GM12878 (cell line): Measurements from ENCODE around the gene OSMR. TPM values are rescaled to one million over a fixed set of nuclear protein-coding genes. Genes with fewer than 3 reads are reported as not detected.

Experiments
- ATAC-seq: fragments of 200-7000 bp; cut with Tn5 transposase; 3 replicates; pipeline ENCODE4 v1.9.1; 2020; ENCODE audit warnings: mild to moderate bottlenecking, moderate library complexity
- BruUV-seq: library from RNA; stranded (reverse); fragments of 400-500 nt; replicated peaks from 2 replicates; lab custom pipeline; 2021; lab: Mats Ljungman, UMichigan
- CTCF ChIA-PET: fragments of 300-600 bp; sonication (Branson Sonifier 250); formaldehyde crosslinking; extraction: SDS; loops from one replicate; lab custom pipeline; 2021; ENCODE audit warnings: inconsistent platforms; lab: Yijun Ruan, JAX
- POLR2A ChIA-PET: fragments of 350-600 bp; formaldehyde crosslinking; extraction: SDS; loops from one replicate; lab custom pipeline; 2021; ENCODE audit warnings: inconsistent platforms; lab: Charles Lee
- RAD21 ChIA-PET: fragments of 300-600 bp; sonication (Branson Sonifier 250); formaldehyde crosslinking; loops from one replicate; lab custom pipeline; 2023; ENCODE audit warnings: antibody characterized with exemption; ENCODE audit not compliant: unreplicated experiment; lab: Charles Lee
- SMC1A ChIA-PET: fragments of 300-600 bp; sonication (Branson Sonifier 250); formaldehyde crosslinking; loops from one replicate; lab custom pipeline; 2023; ENCODE audit not compliant: unreplicated experiment, uncharacterized antibody; lab: Charles Lee
- DNase-seq: peaks from one replicate; pipeline ENCODE4 v3.0.0-alpha.2; 2011; ENCODE audit warnings: low read depth, low spot score
- FAIRE-seq: peaks from 3 replicates; lab custom pipeline; 2011; peaks lifted over from hg19 to GRCh38; lab: Jason Lieb, UNC
- H2AFZ ChIP-seq: 2 replicates; pipeline ENCODE4 v1.6.0; 2011; ENCODE audit warnings: low read depth, low read length, control low read depth; ENCODE audit not compliant: control insufficient read depth
- H3K27ac ChIP-seq: 2 replicates; pipeline ENCODE4 v1.5.1; 2011; ENCODE audit warnings: control low read depth; ENCODE audit not compliant: control insufficient read depth, insufficient read depth
- H3K27me3 ChIP-seq, 2 experiments: replicated peaks in 1 of 2; 2 replicates each; pipeline versions ENCODE4 v1.6.0 to v1.6.1; 2011; ENCODE audit warnings: low read length in 1 of 2; ENCODE audit not compliant: control insufficient read depth in 2 of 2, insufficient read depth in 2 of 2
- H3K36me3 ChIP-seq, 2 experiments: 2 replicates each; pipeline ENCODE4 v1.5.1; 2011; ENCODE audit warnings: low read length in 1 of 2; ENCODE audit not compliant: control insufficient read depth in 2 of 2, insufficient read depth in 2 of 2
- H3K4me1 ChIP-seq: 2 replicates; pipeline ENCODE4 v1.6.1; 2011; ENCODE audit warnings: mild to moderate bottlenecking, low read length, moderate library complexity, mixed read lengths; ENCODE audit not compliant: control insufficient read depth, insufficient read depth
- H3K4me2 ChIP-seq: 2 replicates; pipeline ENCODE4 v1.6.0; 2011; ENCODE audit warnings: control low read depth; ENCODE audit not compliant: control insufficient read depth, insufficient read depth
- H3K4me3 ChIP-seq: fragments of 200-600 bp; sonication (generic); 2 replicates; pipeline ENCODE4 v1.5.1; 2016
- H3K79me2 ChIP-seq: 2 replicates; pipeline ENCODE4 v1.6.0; 2011; ENCODE audit warnings: low read length; ENCODE audit not compliant: control insufficient read depth, insufficient read depth
- H3K9ac ChIP-seq: 2 replicates; pipeline ENCODE4 v1.8.0; 2011; ENCODE audit warnings: low read length, control low read depth, mixed read lengths; ENCODE audit not compliant: control insufficient read depth, insufficient read depth
- H3K9me3 ChIP-seq: replicated peaks from 3 replicates; pipeline ENCODE4 v1.5.1; 2011; ENCODE audit warnings: mild to moderate bottlenecking, low read length; ENCODE audit not compliant: control insufficient read depth, insufficient read depth
- H4K20me1 ChIP-seq: 2 replicates; pipeline ENCODE4 v1.6.0; 2011; ENCODE audit not compliant: control insufficient read depth, insufficient read depth
- BRCA1 ChIP-seq: IDR thresholded peaks from 2 replicates; pipeline ENCODE4 v1.6.1; 2011; ENCODE audit warnings: low read depth, low read length, improper control_type of control experiment
- SMC3 ChIP-seq: IDR thresholded peaks from 2 replicates; pipeline ENCODE4 v1.6.1; 2011; ENCODE audit warnings: low read length, improper control_type of control experiment, borderline replicate concordance
- WGBS: methylation state at CpG from one replicate; pipeline ENCODE4 v1.1.6; 2016; ENCODE audit warnings: low lambda C conversion rate; ENCODE audit not compliant: insufficient replicate concordance, insufficient coverage; ENCODE audit errors: missing lambda C conversion rate; 5-methylcytosine and 5-hydroxymethylcytosine counted together
- in situ Hi-C: fragments of 300-500 bp; cut with MboI; formaldehyde crosslinking; loops from 9 replicates; pipeline ENCODE4 v1.14.3; 2018; ENCODE audit warnings: mixed read lengths
- intact Hi-C: fragments of 100-400 bp; cut with micrococcal nuclease; formaldehyde crosslinking; loops from one replicate; pipeline ENCODE4 v1.14.2; 2022; ENCODE audit not compliant: unreplicated experiment
- polyA plus RNA-seq, 11 experiments: library from polyadenylated mRNA; depleted of rRNA in 4 of 11; unstranded in 6 of 11; stranded (reverse) in 5 of 11; fragments of >200 nt; fragmentation: Nextera tagmentation in 4 of 11; fragmentation: Illumina TruSeq in 1 of 11; extraction: Ambion mirVana in 4 of 11; extraction: Trizol in 1 of 11; gene quantifications; 1 replicate in 1 of 11; 2 replicates in 10 of 11; pipeline versions ENCODE4 v1.2.1 to v1.2.3, GENCODE V29; 2011 to 2016; ENCODE audit warnings: inconsistent platforms in 2 of 11, missing spikeins in 2 of 11, low read depth in 1 of 11
- total RNA-seq, 4 experiments: library from RNA; depleted of rRNA in 3 of 4; stranded (reverse); fragments of >200 nt in 3 of 4; fragmentation: Illumina TruSeq in 1 of 4; extraction: Trizol in 1 of 4; gene quantifications; 2 replicates each; pipeline versions ENCODE4 v1.2.1 to v1.2.3, GENCODE V29; 2013 to 2021
- TF ChIP-seq, protein P1 (sequence below): fragments of 450-650 bp; formaldehyde crosslinking; IDR thresholded peaks from 2 replicates; pipeline ENCODE4 v1.4.0; 2020; ENCODE audit warnings: mild to moderate bottlenecking, moderate library complexity

The OSMR gene
- total and polyA plus RNA-seq, 10 of the 15 experiments (the other 5 are each of a cell fraction or from before 2014, with no cell fraction given), result 0.03 to 0.05 TPM; not detected in 8

DNA sequence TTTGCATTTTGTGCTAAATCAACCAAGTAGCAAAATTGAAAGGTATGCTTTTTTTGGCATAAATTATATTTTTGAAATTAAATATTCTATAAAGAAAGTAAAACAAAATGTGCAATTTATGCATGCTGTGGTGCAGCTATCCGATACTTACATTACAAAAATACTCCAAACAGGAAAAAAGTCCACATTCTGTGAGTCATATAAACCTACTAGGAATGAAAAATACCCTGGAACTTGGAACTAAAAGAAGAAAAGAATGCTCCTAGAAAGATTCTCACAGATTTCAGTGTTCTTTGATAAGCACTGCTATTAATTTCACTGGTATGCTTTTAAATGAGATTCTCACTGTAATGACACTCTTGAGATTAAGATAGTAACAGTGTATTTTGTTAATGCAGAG, 92.6 kb downstream of the OSMR start (continued):
- TF ChIP-seq, protein P1, sequence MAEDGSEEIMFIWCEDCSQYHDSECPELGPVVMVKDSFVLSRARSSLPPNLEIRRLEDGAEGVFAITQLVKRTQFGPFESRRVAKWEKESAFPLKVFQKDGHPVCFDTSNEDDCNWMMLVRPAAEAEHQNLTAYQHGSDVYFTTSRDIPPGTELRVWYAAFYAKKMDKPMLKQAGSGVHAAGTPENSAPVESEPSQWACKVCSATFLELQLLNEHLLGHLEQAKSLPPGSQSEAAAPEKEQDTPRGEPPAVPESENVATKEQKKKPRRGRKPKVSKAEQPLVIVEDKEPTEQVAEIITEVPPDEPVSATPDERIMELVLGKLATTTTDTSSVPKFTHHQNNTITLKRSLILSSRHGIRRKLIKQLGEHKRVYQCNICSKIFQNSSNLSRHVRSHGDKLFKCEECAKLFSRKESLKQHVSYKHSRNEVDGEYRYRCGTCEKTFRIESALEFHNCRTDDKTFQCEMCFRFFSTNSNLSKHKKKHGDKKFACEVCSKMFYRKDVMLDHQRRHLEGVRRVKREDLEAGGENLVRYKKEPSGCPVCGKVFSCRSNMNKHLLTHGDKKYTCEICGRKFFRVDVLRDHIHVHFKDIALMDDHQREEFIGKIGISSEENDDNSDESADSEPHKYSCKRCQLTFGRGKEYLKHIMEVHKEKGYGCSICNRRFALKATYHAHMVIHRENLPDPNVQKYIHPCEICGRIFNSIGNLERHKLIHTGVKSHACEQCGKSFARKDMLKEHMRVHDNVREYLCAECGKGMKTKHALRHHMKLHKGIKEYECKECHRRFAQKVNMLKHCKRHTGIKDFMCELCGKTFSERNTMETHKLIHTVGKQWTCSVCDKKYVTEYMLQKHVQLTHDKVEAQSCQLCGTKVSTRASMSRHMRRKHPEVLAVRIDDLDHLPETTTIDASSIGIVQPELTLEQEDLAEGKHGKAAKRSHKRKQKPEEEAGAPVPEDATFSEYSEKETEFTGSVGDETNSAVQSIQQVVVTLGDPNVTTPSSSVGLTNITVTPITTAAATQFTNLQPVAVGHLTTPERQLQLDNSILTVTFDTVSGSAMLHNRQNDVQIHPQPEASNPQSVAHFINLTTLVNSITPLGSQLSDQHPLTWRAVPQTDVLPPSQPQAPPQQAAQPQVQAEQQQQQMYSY (CRISPR knock-in tag), result no peak
- TF ChIP-seq BRCA1, result no peak
- TF ChIP-seq, all 136 proteins: peak for 0

- Histone ChIP-seq H3K4me2 (no peak overlapping the region), H3K4me1 (no peaks in the 10 kb centered on the region), H3K9ac (no peak overlapping the region), H3K27me3 (no peaks in the 10 kb centered on the region), H4K20me1 (no peaks in the 10 kb centered on the region), H2AFZ (no peak overlapping the region), H3K27ac (no peak overlapping the region), H3K36me3 (peaks cover 0 to 7% of the 10 kb centered on the region in 2 experiments; a peak in 2 of 4 replicates), H3K4me3 (no peak overlapping the region), H3K9me3 (no peaks in the 10 kb centered on the region), H3K79me2 (no peaks in the 10 kb centered on the region)
- 100% methylated on average over 1 of the region's 1 CpG for WGBS
- no peak for ATAC-seq
- no peak for FAIRE-seq
- POLR2A ChIA-PET, result no interaction called here
- CTCF ChIA-PET, result interaction anchor here (1.0 to 1.7 kb wide), 2 partner anchors 142 to 498 kb away, joined by 3 to 6 read pairs; no protein-coding TSS in a partner anchor
- RAD21 ChIA-PET, result no interaction called here
- intact Hi-C loops, result no loop called here
- SMC1A ChIA-PET, result no interaction called here
- TF ChIP-seq SMC3, result no peak
- DNase-seq, result no peak
- BruUV-seq, result no TSS peak
- in situ Hi-C loops, result no loop called here
These were observed 93.2 kb downstream of the OSMR start for GRCh38 chr5:38938973-38939372.
